GM10847 (cell line): Measurements from ENCODE around the gene SNCA.

Experiments used
- POLR2A ChIP-seq: IDR thresholded peaks from 2 replicates; pipeline ENCODE4 v1.6.1; 2011; ENCODE audit not compliant: insufficient read length; ENCODE audit errors: extremely low read depth

SNCA gene

DNA sequence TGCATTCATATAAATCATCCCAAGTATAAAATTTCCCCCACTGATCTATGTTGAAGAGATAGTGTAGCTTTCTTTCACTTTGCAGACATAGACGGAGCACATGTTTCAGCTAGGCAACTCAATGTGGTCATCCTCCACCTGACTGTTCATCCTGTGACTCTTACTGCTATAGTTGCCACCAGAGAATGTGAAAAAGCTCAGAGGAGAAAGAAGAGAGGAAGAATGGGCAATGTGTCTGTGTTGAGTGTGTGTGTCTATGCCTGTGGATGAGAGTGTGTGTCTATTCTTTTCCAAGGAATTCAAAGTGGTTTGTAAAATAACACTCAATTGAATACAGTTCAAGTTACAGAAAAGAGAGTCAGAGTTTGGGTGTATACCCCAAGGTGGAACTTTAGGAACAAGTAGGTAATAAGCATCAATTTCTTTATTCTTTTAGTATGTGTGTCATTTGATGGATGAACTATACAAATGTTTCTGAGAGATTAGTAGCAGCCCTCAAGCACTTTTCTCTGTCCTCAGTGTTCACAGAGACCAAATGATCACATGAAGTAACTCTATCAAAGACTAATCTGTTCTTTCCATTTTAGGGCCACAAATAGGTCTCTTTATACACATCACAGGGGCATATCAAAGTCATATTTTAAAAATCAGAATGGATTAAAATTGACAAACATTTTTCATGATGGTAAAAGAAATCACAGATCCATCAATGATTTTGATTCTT is 2.3 kb downstream of the SNCA start:
- TF ChIP-seq POLR2A, result no peak

DNA sequence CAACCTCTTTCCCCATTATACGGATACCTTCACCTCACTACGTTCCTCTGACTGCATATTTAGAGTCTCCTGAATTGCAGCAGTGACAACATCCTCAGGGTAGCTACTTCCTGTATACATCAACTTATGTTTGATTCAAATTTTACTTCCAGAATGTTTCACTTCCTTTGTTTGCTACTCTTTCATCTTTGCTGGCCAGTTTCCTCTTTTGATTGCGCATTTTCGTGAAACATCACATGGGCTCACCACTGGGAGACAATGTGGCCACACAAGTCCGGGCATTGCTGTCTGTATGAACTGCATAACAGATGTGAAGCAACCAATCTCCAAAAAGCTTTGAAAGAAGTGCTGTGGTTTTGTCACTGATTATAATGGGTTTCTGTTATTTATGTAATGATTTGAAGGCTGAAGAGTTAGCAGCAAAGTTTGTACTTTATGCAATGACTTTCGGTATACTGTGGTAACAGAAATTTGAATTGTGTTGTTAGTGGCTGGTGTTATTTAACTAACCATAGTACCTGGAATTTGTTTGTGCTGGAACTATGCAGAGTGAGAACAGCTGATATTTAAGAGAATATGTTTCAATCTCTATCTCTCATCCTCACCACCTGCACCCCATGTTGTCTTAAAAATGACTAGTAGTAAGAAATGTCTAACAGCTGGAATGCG is 7.4 kb downstream of the SNCA start:
- TF ChIP-seq POLR2A, result no peak

- TF ChIP-seq POLR2A, result no peak
Measured at GRCh38 chr4:89823416-89823815, 13.5 kb downstream of the SNCA start.

- no peak for TF ChIP-seq POLR2A
Measured at GRCh38 chr4:89821612-89822011, 15.3 kb downstream of the SNCA start.

DNA sequence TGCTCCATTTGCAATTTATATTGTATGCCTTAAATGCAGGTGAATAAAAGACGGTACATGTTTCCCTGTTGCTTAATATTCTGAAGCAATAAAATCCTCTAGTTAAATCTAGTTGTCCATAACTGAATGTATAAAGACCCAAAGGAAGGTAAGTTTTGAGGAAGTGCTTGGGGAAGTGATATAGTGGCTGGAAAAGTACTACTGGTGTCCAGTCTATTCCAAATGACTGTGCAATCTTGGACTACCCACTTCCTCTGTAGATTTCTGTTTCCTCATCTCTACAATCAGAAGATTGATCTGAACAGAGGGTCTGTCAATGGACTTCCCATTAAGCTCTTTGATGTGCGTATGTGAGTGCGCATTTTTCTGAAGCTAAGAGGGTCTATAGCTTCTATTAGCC is 17.0 kb downstream of the SNCA start:
- no peak for TF ChIP-seq POLR2A

- TF ChIP-seq POLR2A, result no peak
Measured at GRCh38 chr4:89814362-89814761, 22.6 kb downstream of the SNCA start.

GRCh38 chr4:89813197-89813596 is 23.8 kb downstream of the SNCA start:
- TF ChIP-seq POLR2A, result no peak

DNA sequence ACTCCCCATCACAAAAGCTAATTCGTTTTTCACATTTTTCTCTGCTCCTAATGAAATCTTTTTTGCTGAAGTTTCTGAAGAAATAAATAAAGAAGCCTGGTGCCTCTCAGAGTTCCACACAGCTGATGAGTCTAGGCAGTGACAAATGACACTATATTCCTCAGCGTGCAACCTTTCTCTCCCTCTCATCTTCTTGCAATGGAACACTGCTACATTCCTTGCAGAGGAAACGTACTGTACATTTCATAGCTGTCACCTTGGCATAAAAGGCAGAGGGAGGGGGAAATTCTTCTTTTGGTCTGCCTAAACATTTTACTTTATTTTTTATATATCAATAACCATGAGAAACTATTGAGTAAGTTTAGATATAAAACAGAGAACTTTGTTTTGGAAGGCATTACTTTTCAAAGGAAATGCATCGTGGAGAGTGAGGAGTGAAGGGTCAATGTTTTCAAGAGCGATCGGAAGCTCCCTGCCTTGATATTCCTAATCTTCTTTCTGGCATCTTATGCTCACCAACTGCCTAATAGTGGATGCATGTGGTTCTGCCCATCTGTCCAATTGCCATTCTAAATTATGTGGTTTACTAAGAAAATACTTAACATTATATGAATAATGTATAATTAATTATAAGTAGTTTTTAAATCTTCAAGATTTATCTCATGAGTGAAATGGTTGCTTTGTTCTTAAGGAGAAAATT is 29.4 kb downstream of the SNCA start:
- TF ChIP-seq POLR2A, result no peak

DNA sequence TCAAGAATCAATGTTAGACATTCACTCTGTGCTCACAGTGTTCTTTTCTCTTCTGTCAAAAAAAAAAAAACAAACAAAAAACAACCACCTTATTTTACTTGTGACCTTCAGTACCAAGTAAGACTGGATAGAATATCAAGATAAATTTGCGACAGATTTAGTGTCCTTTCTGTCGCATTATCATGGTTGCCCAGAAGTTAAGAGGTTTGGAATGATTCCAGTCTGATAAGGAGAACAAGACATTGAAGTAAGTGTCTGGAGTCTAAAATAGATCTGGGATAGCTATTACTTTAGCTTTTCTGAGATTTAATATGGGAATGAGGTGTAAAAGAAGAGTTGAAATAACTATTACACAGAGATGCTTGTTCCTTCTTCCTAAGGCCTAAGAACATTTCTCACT is 31.7 kb downstream of the SNCA start:
- TF ChIP-seq POLR2A, result no peak

GRCh38 chr4:89803915-89804314 is 33.0 kb downstream of the SNCA start:
- no peak for TF ChIP-seq POLR2A

GRCh38 chr4:89803036-89803435 is 33.9 kb downstream of the SNCA start:
- no peak for TF ChIP-seq POLR2A

- TF ChIP-seq POLR2A, result no peak
Measured at GRCh38 chr4:89800527-89801103, 36.3 kb downstream of the SNCA start.

GRCh38 chr4:89800012-89800516 is 36.9 kb downstream of the SNCA start:
- no peak for TF ChIP-seq POLR2A

DNA sequence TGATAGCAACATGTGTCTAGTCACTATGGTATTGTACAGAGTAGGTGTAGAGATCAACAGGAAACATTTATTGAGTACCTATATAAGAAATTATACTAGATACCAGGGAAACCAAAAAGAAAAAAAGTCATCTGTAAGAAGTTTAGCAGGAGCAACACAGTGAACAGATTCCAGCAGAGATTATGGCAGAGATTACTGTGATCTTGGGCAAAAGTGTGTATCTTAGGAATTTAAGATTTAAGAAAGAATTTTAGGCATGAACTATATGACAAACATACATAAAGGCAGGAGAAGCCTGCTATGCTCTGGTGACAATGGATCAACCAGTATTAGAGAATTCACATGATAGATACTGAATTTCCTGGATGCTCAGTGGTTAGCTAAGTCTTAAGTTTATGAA is 37.9 kb downstream of the SNCA start:
- no peak for TF ChIP-seq POLR2A

- TF ChIP-seq POLR2A, result no peak
Measured at GRCh38 chr4:89797117-89797516, 39.8 kb downstream of the SNCA start.
